C4-2B (cell line): ENCODE data around the gene CPEB4.

Experiments used
- H3K27ac ChIP-seq: fragments of 450-650 bp; 2 replicates; pipeline ENCODE4 v1.5.1; 2017
- CTCF ChIP-seq: fragments of 450-650 bp; conservative IDR thresholded peaks from 2 replicates; pipeline ENCODE4 v1.5.1; 2017; ENCODE audit warnings: mild to moderate bottlenecking
- ZFX ChIP-seq: fragments of 450-650 bp; IDR thresholded peaks from 2 replicates; pipeline ENCODE4 v1.6.1; 2017

Gene CPEB4

GRCh38 chr5:173940269-173940668 lies 52.1 kb downstream of the CPEB4 start:
- no peak overlapping the region for H3K27ac ChIP-seq
- TF ChIP-seq CTCF (no peak), ZFX (no peak)

GRCh38 chr5:173941102-173941501 lies 53.0 kb downstream of the CPEB4 start:
- H3K27ac ChIP-seq: no peak overlapping the region
- TF ChIP-seq CTCF (no peak), ZFX (no peak)

DNA sequence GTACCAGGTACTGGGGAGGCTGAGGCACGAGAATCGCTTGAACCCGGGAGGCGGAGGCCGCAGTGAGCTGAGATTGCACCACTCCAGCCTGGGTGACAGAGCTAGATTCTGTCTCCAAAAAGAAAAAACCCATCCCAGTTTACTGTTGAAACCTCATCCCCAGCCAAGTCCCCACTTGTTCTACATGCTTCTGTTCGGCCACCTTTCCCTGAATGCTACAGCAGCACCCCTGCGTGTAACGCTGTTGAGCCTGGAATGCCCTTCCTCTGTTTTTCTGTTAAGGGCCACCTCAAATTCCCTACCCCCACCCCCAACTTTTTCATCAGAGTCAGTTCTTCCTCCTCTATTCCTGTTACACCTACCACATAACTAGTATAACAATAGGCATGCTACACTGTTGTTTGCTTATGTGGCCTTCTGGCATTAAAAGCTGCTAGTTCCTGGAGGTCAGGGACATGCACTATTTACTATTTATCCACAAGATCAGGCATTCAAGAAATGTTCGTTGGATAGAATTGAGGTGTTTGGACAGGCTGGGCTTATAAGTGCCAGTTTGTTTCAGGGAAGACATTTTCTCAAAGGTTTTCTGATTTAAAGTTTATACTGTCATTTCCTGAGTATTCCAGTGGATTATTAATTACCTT lies 53.7 kb downstream of the CPEB4 start:
- H3K27ac ChIP-seq: peak overlapping the region; percentile 62
- TF ChIP-seq ZFX: no peak
- no peak for TF ChIP-seq CTCF

DNA sequence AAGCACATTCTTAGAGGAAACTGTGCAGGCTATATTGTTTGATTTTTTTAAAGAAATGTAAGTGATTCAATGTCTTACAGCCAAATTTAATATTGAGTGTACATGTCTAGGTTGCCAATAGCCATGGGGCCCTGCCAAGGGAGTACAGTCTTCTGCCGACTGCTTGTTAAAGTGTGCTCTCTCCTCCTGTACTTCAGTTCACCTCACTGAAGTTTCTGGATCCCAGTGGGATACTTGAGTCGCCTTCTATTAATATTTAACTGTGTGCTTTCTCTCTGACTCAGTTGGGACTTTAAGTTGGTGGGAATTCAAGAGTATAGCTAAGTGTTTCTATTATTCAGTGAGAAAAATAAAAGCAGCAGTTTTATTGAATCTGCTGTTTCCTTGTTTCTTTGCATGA lies 56.4 kb downstream of the CPEB4 start:
- H3K27ac ChIP-seq: no peak overlapping the region
- TF ChIP-seq CTCF: no peak
- no peak for TF ChIP-seq ZFX

- TF ChIP-seq CTCF (no peak), ZFX (no peak)
- no peak overlapping the region for H3K27ac ChIP-seq
Observed at GRCh38 chr5:173945160-173945559, 57.0 kb downstream of the CPEB4 start.

DNA sequence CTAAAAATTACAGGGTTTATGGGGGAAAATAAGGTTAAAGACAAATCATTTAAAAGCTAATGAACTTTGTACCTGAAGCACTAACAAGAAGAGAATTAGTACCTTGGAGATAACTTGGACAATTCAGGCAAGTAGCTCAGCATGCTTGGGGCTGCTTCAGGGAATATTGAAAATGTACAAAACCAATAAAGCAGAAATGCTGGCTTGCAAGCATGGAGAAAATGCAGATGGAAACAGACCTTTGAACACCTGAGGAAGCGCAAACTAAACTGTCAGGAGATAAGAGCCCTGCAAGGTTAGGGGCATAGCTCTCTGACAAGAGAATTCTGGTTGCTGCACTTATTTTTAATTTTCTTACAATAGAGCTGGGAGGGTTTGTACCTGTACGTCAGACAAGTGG lies 58.2 kb downstream of the CPEB4 start:
- TF ChIP-seq ZFX (no peak), CTCF (no peak)
- H3K27ac ChIP-seq: no peak overlapping the region

- H3K27ac ChIP-seq: no peak overlapping the region
- no peak for TF ChIP-seq CTCF
- TF ChIP-seq ZFX: no peak
Observed at GRCh38 chr5:173950829-173951228, 62.7 kb downstream of the CPEB4 start.
